MM.1S (cell line): ENCODE measurements around the gene APBA1.

Source experiments
- DNase-seq: peaks from one replicate; pipeline ENCODE4 v3.0.0-alpha.2; 2015
- H2AFZ ChIP-seq: fragments of 300-600 bp; sonication (generic); 2 replicates; pipeline ENCODE4 v1.6.0; 2016; ENCODE audit warnings: antibody characterized with exemption, low read length
- H3F3A ChIP-seq: fragments of 300-600 bp; sonication (generic); 2 replicates; pipeline ENCODE4 v1.6.1; 2016; ENCODE audit warnings: mild to moderate bottlenecking, antibody characterized with exemption, low read length, moderate library complexity, mixed read lengths; ENCODE audit not compliant: insufficient read depth
- H3K27ac ChIP-seq: fragments of 300-600 bp; sonication (generic); 2 replicates; pipeline ENCODE4 v1.5.1; 2016; ENCODE audit warnings: mild to moderate bottlenecking, low read length
- H3K27me3 ChIP-seq: fragments of 300-600 bp; sonication (generic); replicated peaks from 2 replicates; pipeline ENCODE4 v1.6.0; 2016; ENCODE audit warnings: low read length; ENCODE audit not compliant: insufficient read depth
- H3K36me3 ChIP-seq: fragments of 300-600 bp; sonication (generic); replicated peaks from 2 replicates; pipeline ENCODE4 v1.6.1; 2016; ENCODE audit warnings: mild to moderate bottlenecking, low read length, mixed read lengths; ENCODE audit not compliant: insufficient read depth
- H3K4me1 ChIP-seq: fragments of 300-600 bp; sonication (generic); 2 replicates; pipeline ENCODE4 v1.6.1; 2016; ENCODE audit warnings: low read length, mixed read lengths
- H3K4me2 ChIP-seq: fragments of 300-600 bp; sonication (generic); 2 replicates; pipeline ENCODE4 v1.6.0; 2016; ENCODE audit warnings: low read depth, low read length
- H3K4me3 ChIP-seq: fragments of 300-600 bp; sonication (generic); 2 replicates; pipeline ENCODE4 v1.5.1; 2016; ENCODE audit warnings: low read length, mixed read lengths
- H3K79me2 ChIP-seq: fragments of 300-600 bp; sonication (generic); 2 replicates; pipeline ENCODE4 v1.6.1; 2016; ENCODE audit warnings: mixed run types, low read length, mixed read lengths
- H3K9ac ChIP-seq: fragments of 300-600 bp; sonication (generic); 2 replicates; pipeline ENCODE4 v1.6.1; 2016; ENCODE audit warnings: low read length, mixed read lengths
- H3K9me2 ChIP-seq: fragments of 300-600 bp; sonication (generic); replicated peaks from 2 replicates; pipeline ENCODE4 v1.6.1; 2016; ENCODE audit warnings: mild to moderate bottlenecking, low read length, mixed read lengths; ENCODE audit not compliant: insufficient read depth
- H3K9me3 ChIP-seq: fragments of 300-600 bp; sonication (generic); replicated peaks from 2 replicates; pipeline ENCODE4 v1.6.1; 2016; ENCODE audit warnings: mild to moderate bottlenecking, low read length, mixed read lengths; ENCODE audit not compliant: insufficient read depth
- H4K20me1 ChIP-seq: fragments of 300-600 bp; sonication (generic); 2 replicates; pipeline ENCODE4 v1.6.1; 2016; ENCODE audit warnings: mild to moderate bottlenecking, low read length, moderate library complexity, mixed read lengths; ENCODE audit not compliant: insufficient read depth
- CTCF ChIP-seq: fragments of 300-600 bp; sonication (generic); IDR thresholded peaks from 2 replicates; pipeline ENCODE4 v1.5.1; 2016; ENCODE audit warnings: antibody characterized with exemption, low read length, mixed read lengths
- EZH2 ChIP-seq: fragments of 300-600 bp; sonication (generic); optimal IDR thresholded peaks from 2 replicates; pipeline ENCODE3; 2017; ENCODE audit warnings: low read depth, mild to moderate bottlenecking, antibody characterized with exemption, low read length, mixed read lengths
- EZH2phosphoT487 ChIP-seq: fragments of 300-600 bp; sonication (generic); IDR thresholded peaks from 2 replicates; pipeline ENCODE4 v1.6.1; 2018; ENCODE audit warnings: antibody characterized with exemption, low read length

Gene APBA1

GRCh38 chr9:69602773-69603172, 69.4 kb downstream of the APBA1 start:
- no peak for TF ChIP-seq EZH2phosphoT487
- no peak for TF ChIP-seq EZH2
- TF ChIP-seq CTCF, result no peak

GRCh38 chr9:69601698-69602097, 70.5 kb downstream of the APBA1 start:
- TF ChIP-seq EZH2 (no peak), EZH2phosphoT487 (no peak), CTCF (no peak)
- Histone ChIP-seq H3K4me2 (no peak overlapping the region), H3K27me3 (no peaks in the 10 kb centered on the region), H3K4me3 (no peak overlapping the region), H3K36me3 (no peaks in the 10 kb centered on the region), H3F3A (peaks cover 12% of the 10 kb centered on the region), H2AFZ (no peak overlapping the region), H3K9ac (no peak overlapping the region), H3K9me2 (no peaks in the 10 kb centered on the region), H4K20me1 (no peaks in the 10 kb centered on the region), H3K79me2 (no peaks in the 10 kb centered on the region), H3K4me1 (peaks cover 18% of the 10 kb centered on the region), H3K9me3 (no peaks in the 10 kb centered on the region), H3K27ac (no peak overlapping the region)
- no peak for DNase-seq

More at GRCh38 chr9:69602773-69603172, 69.4 kb downstream of the APBA1 start:
- Histone ChIP-seq H3K9ac (no peak overlapping the region), H3K27ac (no peak overlapping the region), H2AFZ (no peak overlapping the region), H3K4me3 (no peak overlapping the region), H3F3A (peaks cover 12% of the 10 kb centered on the region), H3K27me3 (no peaks in the 10 kb centered on the region), H3K9me3 (no peaks in the 10 kb centered on the region), H3K79me2 (no peaks in the 10 kb centered on the region), H3K36me3 (no peaks in the 10 kb centered on the region), H4K20me1 (no peaks in the 10 kb centered on the region), H3K4me2 (no peak overlapping the region), H3K4me1 (peaks cover 16% of the 10 kb centered on the region), H3K9me2 (no peaks in the 10 kb centered on the region)
- no peak for DNase-seq

- H2AFZ ChIP-seq, result no peak overlapping the region
- no peak for DNase-seq
- H3K36me3 ChIP-seq, result no peaks in the 10 kb centered on the region
- H3K9ac ChIP-seq, result no peak overlapping the region
- TF ChIP-seq EZH2phosphoT487 (no peak), EZH2 (no peak), CTCF (no peak)
- H3K27me3 ChIP-seq, result no peaks in the 10 kb centered on the region
- peaks cover 7% of the 10 kb centered on the region for H3F3A ChIP-seq
- no peak overlapping the region for H3K4me2 ChIP-seq
- no peak overlapping the region for H3K4me3 ChIP-seq
- H3K9me2 ChIP-seq, result no peaks in the 10 kb centered on the region
- no peaks in the 10 kb centered on the region for H3K9me3 ChIP-seq
- H4K20me1 ChIP-seq, result no peaks in the 10 kb centered on the region
- H3K4me1 ChIP-seq, result peaks cover 15% of the 10 kb centered on the region
- H3K79me2 ChIP-seq, result no peaks in the 10 kb centered on the region
- no peak overlapping the region for H3K27ac ChIP-seq
These were observed 71.7 kb downstream of the APBA1 start for GRCh38 chr9:69600314-69601047.
